ENCODE results near the gene WARS2.
"Not testable (repeated sequence)": the region's sequence is repeated elsewhere in the genome, so short reads cannot be mapped to it uniquely, and the experiment has no call there.

The WARS2 gene

DNA sequence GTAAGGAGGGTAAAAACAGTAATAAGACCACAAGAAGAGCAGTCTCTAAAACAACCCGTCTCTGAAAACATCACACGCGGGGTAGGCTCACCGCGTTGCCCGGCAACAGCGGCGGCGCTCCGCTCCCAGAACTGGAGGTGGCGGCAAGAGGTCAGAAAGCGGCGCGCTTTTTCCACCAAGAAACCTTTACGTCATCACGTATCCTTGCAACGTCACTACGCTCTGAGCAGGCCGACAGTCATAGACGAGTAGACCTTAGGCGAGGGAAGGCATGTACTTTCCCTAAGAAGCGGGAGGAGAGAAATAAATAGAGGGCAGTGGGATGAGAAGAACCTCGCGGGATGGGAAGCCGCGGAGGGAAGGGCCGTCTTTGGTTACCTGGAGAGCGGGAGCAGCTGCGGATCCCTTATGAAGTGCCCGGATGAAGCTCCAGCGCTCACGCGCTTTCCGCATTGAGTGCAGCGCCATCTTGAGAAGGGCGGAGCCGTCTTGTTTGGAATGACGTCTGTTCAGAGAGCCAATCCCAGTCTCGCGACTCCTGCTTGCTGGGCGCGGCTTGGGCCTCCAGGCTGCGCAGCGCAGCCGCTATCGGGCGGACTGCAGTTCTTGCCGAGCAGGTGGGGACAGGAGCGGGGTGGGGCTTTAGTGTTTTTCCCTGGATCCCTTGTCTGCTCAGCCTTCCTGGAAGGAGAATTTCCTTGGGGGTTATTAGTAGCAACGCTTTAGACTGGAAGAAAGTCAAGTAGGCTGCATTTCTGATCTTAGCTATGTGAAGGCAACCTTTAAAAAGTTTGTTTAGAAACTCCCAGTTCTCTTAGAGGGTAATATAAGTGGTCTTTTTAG, at the start of gene WARS2:
Gene WARS2, minus strand, starts transcription at position 477 of the 843 bp plus-strand sequence. Its CDS starts 9 bp downstream, at position 468.
- DNase-seq (ENCODE audit: low read depth), result peak; percentile 98

DNA sequence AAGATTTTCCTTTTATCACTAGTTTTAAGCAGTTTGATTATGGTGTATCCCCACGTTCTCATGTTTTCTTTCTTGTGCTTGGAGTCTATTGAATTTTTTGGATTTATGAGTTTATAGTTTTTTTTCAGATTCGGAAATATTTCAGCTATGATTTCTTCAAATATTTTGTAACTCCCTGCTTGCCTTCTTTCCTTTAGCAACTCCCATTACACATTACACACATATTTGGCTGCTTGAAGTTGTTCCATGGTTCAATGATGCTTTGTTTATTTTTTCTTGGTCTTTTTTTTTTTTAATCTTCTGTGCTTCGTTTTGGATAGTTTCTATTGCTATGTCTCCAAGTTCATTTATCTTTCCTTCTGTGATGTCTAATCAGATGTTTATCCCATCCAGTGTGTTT, 48.5 kb upstream of the WARS2 start:
- DNase-seq (ENCODE audit: low read depth), result no peak

DNA sequence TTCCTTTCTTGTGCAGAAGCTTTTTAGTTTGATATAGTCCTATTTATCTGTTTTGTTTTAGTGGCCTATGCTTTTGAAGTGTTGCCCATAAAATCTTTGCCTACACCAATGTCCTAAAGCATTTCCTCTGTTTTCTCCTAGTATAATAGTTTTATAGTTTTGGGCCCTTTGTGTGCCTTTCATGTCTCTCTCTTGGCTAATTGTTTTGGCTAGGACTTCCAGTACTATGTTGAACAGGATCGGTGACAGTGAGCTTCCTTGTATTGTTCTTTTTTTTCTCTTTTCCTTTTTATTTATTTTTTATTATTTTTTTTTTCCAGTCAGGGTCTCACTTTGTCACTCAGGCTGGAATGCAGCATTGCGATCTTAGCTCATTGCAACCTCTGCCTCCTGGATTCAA, 47.0 kb upstream of the WARS2 start:
- DNase-seq (ENCODE audit: low read depth), result no peak

DNA sequence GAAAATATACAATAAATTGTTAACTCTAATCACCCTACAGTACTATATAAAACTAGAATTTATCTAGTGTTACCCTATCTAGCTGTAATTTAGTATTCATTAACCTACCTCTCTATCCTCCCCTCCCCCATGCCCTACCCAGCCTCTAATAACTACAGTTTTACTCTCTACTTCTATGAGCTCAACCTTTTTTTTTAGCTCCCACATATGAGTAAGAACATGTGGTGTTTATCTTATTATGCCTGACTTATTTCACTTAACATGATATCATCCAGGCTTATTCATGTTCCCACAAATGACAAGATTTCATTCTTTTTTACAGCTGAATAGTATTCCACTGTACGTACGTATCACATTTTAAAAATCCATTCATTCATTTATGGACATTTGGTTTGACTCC, 46.0 kb upstream of the WARS2 start:
- peak; percentile 10 for DNase-seq (ENCODE audit: low read depth)

DNA sequence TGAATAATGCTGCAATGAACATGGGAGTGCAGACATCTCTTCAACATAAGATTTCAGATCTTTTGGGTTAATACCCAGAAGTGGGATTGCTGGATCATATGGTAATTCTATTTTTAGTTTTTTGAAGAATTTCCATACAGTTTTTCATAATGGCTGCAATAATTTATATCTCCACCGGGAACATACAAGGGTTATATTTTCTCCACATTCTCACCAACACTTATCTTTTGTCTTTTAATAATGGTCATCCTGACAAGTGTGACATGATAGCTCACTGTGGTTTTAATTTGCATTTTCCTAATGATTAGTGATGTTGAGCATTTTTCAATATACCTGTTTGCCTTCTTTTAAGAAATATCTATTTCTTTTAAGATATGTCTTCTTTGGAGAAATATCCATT, 44.5 kb upstream of the WARS2 start:
- DNase-seq (ENCODE audit: low read depth), result no peak

DNA sequence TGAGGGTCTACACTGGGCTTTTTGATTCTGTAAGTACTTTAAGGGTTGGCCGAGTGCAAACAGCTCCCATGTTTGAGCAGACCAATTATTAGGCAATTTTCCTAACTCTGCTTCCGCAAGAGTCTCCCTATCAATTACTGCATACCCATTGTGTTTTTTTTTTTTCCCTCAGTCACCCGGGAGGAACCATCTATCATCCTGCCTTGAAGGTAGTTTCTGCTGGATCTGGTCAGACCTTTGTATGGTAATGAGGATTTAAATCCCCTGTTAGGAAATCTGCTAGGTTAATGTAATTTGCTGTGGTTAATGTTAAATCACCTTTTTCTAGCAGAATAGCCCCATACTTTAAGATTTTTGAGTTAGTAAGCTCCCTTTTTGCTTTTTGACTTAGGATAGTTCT, 40.8 kb upstream of the WARS2 start:
- DNase-seq (ENCODE audit: low read depth), result no peak

DNA sequence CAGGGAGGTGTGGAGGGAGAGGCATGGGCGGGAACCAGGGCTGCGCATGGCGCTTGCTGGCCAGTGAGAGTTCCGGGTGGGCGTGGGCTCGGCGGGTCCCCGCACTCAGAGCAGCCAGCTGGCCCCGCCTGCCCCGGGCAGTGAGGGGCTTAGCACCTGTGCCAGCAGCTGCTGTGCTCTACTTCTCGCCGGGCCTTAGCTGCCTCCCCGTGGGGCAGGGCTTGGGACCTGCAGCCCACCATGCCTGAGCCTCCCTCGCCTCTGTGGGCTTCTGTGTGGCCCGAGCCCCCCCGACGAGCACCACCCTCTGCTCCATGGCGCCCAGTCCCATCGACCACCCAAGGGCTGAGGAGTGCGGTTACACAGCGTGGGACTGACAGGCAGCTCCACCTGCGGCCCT, 38.6 kb upstream of the WARS2 start:
- no peak for DNase-seq (ENCODE audit: low read depth)

DNA sequence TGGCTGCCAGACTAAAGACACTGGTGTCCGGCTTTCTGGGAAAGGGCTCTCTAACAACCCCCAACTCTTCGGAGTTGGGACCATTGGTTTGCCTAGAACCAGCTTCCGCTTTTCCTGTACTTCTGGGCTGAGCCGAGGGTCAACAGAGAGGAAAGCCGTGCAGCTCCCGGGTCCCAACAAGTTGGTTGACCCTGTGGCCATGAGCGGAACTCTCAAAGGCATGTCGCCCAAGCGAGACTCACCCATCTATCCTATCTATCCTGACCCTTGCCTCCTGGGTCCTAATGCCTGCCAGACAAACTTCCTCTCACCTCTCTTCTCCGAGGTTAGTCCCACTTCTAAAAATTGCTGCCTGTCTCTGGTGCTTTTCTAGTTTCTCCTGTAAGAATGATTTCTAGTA, 32.5 kb upstream of the WARS2 start:
- not testable (repeated sequence) for DNase-seq (ENCODE audit: low read depth)

DNA sequence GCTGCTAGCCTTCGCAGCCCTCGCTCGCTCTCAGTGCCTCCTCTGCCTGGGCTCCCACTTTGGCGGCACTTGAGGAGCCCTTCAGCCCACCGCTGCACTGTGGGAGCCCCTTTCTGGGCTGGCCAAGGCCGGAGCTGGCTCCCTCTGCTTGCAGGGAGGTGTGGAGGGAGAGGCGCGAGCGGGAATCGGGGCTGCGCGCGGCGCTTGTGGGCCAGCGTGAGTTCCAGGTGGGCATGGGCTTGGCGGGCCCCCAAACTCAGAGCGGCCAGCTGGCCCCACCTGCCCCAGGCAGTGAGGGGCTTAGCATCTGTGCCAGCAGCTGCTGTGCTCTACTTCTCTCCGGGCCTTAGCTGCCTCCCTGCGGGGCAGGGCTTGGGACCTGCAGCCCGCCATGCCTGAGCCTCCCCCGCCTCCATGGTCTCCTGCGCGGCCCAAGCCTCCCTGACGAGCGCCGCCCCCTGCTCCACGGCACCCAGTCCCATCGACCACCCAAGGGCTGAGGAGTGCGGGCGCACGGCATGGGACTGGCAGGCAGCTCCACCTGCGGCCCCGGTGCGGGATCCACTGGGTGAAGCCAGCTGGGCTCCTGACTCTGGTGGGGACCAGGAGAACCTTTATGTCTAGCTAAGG, 31.0 kb upstream of the WARS2 start:
- not testable (repeated sequence) for DNase-seq (ENCODE audit: low read depth)

DNA sequence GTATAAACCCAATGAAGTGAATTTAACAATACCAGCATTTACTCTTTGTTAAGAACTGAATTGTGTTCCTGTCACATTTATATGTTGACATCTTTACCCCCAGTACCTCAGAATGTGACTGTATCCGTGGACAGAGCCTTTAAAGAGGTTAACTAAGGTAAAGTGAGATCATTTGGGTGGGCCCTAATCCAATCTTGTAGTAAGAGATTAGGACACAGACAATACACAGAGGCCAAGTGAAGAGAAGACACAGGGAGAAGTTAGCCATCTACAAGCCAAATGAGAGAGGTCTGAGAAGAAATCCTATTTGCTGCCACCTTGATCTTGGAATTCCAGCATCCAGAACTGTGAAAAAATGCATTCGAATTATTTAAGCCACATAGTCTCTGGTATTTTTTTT, 22.9 kb upstream of the WARS2 start:
- DNase-seq (ENCODE audit: low read depth), result no peak

DNA sequence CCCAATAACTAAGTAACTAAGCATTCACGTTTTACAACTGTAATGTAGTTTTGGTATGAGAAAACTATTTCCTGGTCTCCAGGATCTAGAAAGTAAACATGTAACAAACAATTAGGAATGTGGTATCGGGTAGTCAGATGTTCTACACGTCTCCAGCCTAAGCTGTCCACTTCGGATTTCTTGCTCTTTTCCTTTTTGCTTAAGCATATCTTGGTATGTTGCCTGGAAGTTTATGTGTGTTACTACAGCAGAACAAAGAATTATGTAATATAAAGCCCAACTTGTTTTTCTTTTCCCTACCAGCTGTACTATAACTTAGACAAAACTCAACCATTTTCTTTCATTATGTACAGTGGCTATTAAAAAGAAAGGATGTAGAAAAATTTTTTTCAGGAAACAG, 20.4 kb upstream of the WARS2 start:
- peak; percentile 72 for DNase-seq (ENCODE audit: low read depth)

DNA sequence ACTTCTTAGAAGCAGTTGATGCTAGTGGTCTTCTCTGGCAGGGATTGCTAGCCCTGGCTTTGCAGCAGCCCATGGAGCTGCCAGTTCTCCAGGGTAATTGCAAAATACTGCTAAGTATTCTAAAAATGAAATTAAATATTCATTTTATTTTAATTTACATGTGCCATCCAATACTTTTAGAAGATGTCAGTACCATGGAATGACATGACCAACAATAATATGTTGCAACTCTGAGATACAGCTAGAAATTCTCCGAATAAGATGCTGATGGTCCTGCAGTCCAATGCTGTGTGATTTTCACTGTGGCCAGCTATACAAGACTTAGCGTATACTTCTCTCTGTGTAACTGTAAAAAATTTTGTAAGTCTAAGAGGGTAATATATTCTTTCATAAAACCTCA, 20.0 kb upstream of the WARS2 start:
- peak; percentile 19 for DNase-seq (ENCODE audit: low read depth)

DNA sequence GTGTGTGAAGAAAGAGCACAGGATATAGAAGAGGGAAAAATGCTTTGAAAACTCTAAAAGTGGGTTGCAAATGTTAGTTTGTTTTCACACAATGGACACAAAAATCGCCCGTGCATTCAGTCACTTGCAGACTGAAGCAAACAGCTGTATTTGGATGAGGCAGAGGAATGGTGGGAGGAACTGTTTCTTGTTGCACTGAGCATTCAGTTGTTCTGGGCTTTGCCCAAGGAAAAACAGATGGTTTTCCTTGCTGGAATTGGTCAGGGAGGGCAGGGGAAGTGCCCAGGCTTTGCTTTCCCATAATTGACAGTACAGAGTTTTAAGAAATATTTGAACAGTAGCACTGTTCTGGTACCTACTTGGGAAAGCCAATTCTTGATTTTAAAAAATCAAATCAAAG, 19.5 kb upstream of the WARS2 start:
- DNase-seq (ENCODE audit: low read depth), result no peak

DNA sequence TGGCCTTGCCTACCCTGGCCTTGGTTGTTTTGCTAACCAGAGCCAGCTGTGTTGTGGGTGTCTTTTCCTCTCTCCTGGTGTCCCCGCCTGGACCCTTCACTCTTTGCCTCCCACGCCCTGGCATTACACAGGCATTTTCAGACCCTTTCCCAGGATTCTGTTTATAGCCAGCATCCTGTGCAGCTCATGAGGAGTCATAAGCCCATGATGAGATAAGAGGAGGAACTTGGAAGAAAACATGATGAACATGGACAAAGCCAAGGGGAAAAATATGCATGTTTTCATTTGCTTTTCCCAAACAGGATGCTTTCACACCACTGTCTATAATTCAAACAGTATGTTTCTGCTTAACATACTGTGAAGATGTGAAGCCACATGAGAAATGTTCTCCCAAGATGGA, 18.7 kb upstream of the WARS2 start:
- DNase-seq (ENCODE audit: low read depth), result peak; percentile 72

DNA sequence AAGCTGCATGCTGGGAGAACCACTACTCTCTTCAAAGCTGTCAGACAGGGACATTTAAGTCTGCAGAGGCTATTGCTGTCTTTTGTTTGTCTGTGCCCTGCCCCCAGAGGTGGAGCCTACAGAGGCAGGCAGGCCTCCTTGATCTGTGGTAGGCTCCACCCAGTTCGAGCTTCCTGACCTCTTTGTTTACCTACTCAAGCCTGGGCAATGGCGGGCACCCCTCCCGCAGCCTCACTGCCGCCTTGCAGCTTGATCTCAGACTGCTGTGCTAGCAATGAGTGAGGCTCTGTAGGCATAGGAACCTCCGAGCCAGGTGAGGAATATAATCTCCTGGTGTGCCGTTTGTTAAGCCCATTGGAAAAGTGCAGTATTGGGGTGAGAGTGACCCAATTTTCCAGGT, 16.3 kb upstream of the WARS2 start:
- DNase-seq (ENCODE audit: low read depth), result not testable (repeated sequence)

DNA sequence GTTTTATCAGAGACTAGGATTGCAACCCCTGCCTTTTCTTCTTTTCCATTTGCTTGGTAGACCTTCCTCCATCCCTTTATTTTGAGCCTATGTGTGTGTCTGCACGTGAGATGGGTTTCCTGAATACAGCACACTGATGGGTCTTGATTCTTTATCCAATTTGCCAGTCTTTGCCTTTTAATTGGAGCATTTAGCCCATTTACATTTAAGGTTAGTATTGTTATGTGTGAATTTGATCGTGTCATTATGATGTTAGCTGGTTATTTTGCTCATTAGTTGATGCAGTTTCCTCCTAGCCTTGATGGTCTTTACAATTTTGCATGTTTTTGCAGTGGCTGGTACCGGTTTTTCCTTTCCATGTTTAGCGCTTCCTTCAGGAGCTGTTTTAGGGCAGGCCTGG, 14.6 kb upstream of the WARS2 start:
- not testable (repeated sequence) for DNase-seq (ENCODE audit: low read depth)

DNA sequence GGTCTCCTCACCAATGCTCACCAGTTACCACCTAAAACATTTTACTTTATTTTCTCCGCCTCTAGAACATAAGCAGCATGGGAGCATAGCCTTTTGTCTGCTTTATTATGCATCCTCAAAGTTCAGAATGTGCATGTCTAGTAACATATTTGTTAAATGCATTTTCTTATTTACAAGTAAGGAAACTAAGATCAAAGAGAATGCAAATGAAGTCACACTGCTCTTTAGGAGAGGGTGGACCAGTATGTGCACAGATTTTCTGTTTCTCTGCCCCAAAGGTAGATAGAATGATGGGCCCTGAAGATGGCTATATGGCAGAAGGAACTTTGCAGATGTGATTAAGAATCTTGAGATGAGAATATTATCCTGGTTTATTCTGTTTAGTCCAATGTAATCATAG, 9.7 kb upstream of the WARS2 start:
- no peak for DNase-seq (ENCODE audit: low read depth)

DNA sequence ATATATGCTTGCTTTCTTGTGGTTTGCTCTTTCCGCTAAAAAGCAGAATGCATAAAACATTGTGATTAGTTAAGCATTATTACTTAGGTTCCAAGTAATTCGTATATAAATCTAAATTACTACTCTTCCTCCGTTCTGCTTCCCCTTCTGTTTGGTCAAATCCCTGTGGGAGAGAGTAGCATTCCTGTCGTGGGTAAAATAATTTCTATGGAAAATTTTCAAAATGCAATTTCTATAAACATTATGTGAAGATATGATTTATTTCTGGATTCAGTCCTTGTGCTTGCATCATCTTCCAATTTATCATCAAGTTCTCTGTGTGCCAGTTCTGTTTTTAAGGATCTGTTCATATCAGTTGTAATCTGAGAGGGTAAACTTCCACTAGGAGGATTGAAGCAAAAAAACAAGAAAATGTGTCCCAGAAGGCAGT, 7.2 kb upstream of the WARS2 start:
- DNase-seq (ENCODE audit: low read depth), result peak; percentile 84

DNA sequence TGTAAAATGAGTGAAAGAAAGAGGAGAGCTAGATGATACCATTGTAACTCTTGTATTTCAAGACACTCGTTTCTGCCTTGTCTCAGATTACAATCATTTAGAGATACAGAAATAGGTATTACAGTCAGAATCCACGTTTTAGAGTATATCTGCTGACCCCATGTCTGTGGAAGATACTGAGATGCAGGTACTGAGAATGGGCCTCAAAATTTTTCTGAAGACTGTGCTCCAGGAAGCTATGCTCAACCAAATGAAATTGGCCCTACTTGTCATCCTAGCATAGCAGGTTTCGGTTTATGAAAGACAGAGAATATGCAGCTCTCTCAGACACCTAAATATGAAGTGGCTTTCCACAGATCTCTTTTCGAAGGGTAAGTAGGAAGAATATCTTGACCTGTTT, 6.0 kb upstream of the WARS2 start:
- DNase-seq (ENCODE audit: low read depth), result no peak

DNA sequence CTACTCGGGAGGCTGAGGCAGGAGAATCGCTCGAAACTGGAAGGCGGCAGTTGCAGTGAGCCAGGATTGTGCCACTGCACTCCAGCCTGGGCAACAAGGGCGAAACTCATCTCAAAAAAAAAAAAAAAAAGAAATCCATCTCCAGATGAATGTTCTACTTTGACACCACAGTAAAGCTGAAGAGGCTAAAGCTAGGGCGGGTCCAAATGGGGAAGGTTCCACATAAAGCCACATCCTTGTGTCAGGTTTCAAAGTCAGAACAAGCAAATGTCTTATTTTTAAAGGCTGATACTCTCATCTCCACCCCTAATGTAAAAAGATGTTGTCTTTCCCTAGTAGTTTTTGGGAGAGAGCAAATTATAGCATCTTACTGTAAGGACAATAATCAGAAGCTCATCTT, 4.4 kb upstream of the WARS2 start:
- no peak for DNase-seq (ENCODE audit: low read depth)

DNA sequence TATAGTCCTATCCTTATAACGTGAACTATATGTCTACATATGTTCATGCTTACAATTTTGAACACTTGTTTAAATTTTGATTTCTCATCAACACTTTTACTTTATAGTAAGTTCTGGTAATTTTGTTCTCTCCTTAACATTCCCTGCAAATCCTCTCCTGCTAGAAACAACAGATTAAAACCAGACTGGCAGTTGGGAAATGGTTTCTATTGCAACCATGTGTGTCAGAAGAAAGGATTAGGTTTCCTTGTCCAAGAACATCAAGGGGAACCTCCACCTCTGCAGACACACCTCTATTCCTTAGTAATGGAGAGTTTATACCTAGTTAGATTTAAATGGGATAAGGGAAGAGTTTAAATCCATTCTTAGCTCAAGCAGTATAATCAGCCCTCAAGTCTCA, 3.3 kb upstream of the WARS2 start:
- peak; percentile 27 for DNase-seq (ENCODE audit: low read depth)

DNA sequence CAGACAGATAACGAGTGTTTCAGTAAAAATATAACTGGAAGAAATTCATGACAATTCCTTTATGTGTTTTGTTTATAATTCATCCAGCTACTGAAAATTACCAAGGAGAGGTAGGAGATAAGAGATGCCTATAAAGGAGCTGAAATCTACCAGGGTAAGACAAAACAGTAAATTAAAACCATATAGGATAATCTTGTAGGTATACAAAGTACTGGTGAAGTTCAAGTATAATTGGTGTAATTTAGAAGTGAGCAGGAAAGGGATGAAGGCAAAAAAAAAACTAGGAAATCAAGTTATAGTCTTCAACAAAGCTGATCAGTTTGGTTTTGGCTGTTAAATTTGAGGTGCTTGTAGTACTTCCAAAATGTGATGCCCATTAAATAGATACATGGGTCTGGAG, 1.2 kb upstream of the WARS2 start:
- no peak for DNase-seq (ENCODE audit: low read depth)

DNA sequence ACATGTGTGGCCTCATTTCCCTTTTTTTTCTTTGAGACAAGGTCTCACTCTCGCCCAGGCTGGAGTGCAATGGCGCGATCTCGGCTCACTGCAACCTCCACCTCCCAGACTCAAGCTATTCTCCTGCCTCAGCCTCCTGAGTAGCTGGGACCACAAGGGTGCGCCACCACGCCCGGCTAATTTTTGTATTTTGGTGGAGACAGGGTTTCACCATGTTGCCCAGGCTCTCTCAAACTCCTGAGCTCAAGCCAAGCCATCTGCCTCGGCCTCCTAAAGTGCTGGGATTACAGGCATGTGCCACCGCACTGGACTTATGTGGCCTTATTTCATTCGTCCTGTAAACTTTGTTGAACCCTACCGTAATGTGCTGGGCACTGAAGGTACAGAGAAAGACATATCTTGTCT, 569 bp upstream of the WARS2 start:
- DNase-seq (ENCODE audit: low read depth), result no peak

DNA sequence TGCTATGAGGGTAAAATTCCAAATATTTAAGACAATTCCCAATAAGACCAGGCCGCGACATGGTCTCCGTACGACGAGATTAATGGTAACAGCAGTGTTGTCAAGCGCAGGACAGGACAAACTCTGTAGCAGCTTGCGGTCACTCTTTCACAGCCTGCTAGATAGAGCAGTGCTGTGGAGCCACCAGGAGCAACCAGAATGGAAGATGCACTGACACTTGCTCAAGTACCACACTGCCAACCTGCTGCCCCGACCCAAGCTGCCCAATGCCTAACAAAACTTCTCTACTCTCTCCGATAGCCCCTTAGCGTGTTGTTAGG, 636 bp downstream of the WARS2 start:
- no peak for DNase-seq (ENCODE audit: low read depth)
